SK-N-SH treated with all-trans-retinoic acid at 6 μM for 48 hours (cell line): ENCODE measurements around the gene ELOVL6.

Source experiments
- ATAC-seq: fragments of 200-7000 bp; cut with Tn5 transposase; 3 replicates; pipeline ENCODE4 v1.9.1; 2020; ENCODE audit warnings: mild to moderate bottlenecking, moderate library complexity
- ARNTL ChIP-seq: fragments of 450-650 bp; formaldehyde crosslinking; IDR thresholded peaks from 2 replicates; pipeline ENCODE4 v1.5.0; 2020; ENCODE audit warnings: low read depth, mild to moderate bottlenecking, moderate library complexity, borderline replicate concordance
- BACH2 ChIP-seq: fragments of 250-450 bp; sonication (Bioruptor Pico); IDR thresholded peaks from 2 replicates; pipeline ENCODE4 v1.9.0; 2021; ENCODE audit warnings: mild to moderate bottlenecking, borderline replicate concordance
- CREB5 ChIP-seq: fragments of 250-450 bp; sonication (Bioruptor Pico); IDR thresholded peaks from 2 replicates; pipeline ENCODE4 v1.5.1; 2020; ENCODE audit warnings: low read depth, mild to moderate bottlenecking, moderate library complexity
- CSDC2 ChIP-seq: fragments of 250-450 bp; sonication (Bioruptor Pico); IDR thresholded peaks from 2 replicates; pipeline ENCODE4 v1.5.0; 2020; ENCODE audit warnings: mild to moderate bottlenecking, moderate library complexity
- ESRRG ChIP-seq: fragments of 250-450 bp; sonication (Bioruptor Pico); IDR thresholded peaks from 2 replicates; pipeline ENCODE4 v1.6.1; 2021; ENCODE audit warnings: mild to moderate bottlenecking
- GLIS3 ChIP-seq: fragments of 250-450 bp; sonication (Bioruptor Pico); IDR thresholded peaks from 2 replicates; pipeline ENCODE4 v1.5.0; 2020; ENCODE audit warnings: mild to moderate bottlenecking, moderate library complexity
- ISL1 ChIP-seq: fragments of 250-450 bp; sonication (Bioruptor Pico); IDR thresholded peaks from 2 replicates; pipeline ENCODE4 v2.1.2; 2022; ENCODE audit warnings: mild to moderate bottlenecking, moderate library complexity
- OSR1 ChIP-seq: fragments of 250-450 bp; sonication (Bioruptor Pico); IDR thresholded peaks from 2 replicates; pipeline ENCODE4 v1.8.0; 2022; ENCODE audit warnings: moderate library complexity, mild to moderate bottlenecking, inconsistent platforms
- PATZ1 ChIP-seq: fragments of 250-450 bp; sonication (Bioruptor Pico); IDR thresholded peaks from 2 replicates; pipeline ENCODE4 v1.8.0; 2020; ENCODE audit warnings: mild to moderate bottlenecking, moderate library complexity, borderline replicate concordance
- PPARA ChIP-seq: fragments of 250-450 bp; sonication (Bioruptor Pico); IDR thresholded peaks from 2 replicates; pipeline ENCODE4 v1.5.0; 2020; ENCODE audit warnings: mild to moderate bottlenecking, borderline replicate concordance
- RARB ChIP-seq: fragments of 250-450 bp; sonication (Bioruptor Pico); IDR thresholded peaks from 2 replicates; pipeline ENCODE4 v1.8.0; 2021; ENCODE audit warnings: mild to moderate bottlenecking, moderate library complexity
- TCF4 ChIP-seq: fragments of 250-450 bp; sonication (Bioruptor Pico); IDR thresholded peaks from 2 replicates; pipeline ENCODE4 v1.8.0; 2021; ENCODE audit warnings: mild to moderate bottlenecking, moderate library complexity, borderline replicate concordance
- TOX ChIP-seq: fragments of 250-450 bp; sonication (Bioruptor Pico); IDR thresholded peaks from 2 replicates; pipeline ENCODE4 v1.8.0; 2021; ENCODE audit warnings: mild to moderate bottlenecking, moderate library complexity, borderline replicate concordance
- TSHZ2 ChIP-seq: fragments of 250-450 bp; sonication (Bioruptor Pico); IDR thresholded peaks from 2 replicates; pipeline ENCODE4 v1.5.0; 2020; ENCODE audit warnings: mild to moderate bottlenecking, moderate library complexity
- ZC3H10 ChIP-seq: fragments of 250-450 bp; sonication (Bioruptor Pico); IDR thresholded peaks from 2 replicates; pipeline ENCODE4 v1.5.1; 2021; ENCODE audit warnings: mild to moderate bottlenecking, moderate library complexity
- ZFP3 ChIP-seq: fragments of 250-450 bp; sonication (Bioruptor Pico); IDR thresholded peaks from 2 replicates; pipeline ENCODE4 v1.5.0; 2020; ENCODE audit warnings: mild to moderate bottlenecking, moderate library complexity
- ZFP30 ChIP-seq: fragments of 450-650 bp; formaldehyde crosslinking; IDR thresholded peaks from 2 replicates; pipeline ENCODE4 v1.5.0; 2022; ENCODE audit warnings: mild to moderate bottlenecking, moderate library complexity
- ZNF565 ChIP-seq: fragments of 450-650 bp; formaldehyde crosslinking; conservative IDR thresholded peaks from 2 replicates; pipeline ENCODE4 v1.5.0; 2020; ENCODE audit warnings: low read depth, mild to moderate bottlenecking, moderate library complexity
- ZNF70 ChIP-seq: fragments of 450-650 bp; formaldehyde crosslinking; IDR thresholded peaks from 2 replicates; pipeline ENCODE4 v1.5.0; 2020; ENCODE audit warnings: mild to moderate bottlenecking, moderate library complexity
- ZNF8 ChIP-seq: fragments of 450-650 bp; formaldehyde crosslinking; IDR thresholded peaks from 2 replicates; pipeline ENCODE4 v1.5.0; 2020; ENCODE audit warnings: mild to moderate bottlenecking, moderate library complexity
- TF ChIP-seq, protein P1 (sequence below): fragments of 250-450 bp; sonication (Bioruptor Pico); IDR thresholded peaks from 2 replicates; pipeline ENCODE4 v1.8.0; 2021; ENCODE audit warnings: low read depth, mild to moderate bottlenecking, moderate library complexity, borderline replicate concordance

The ELOVL6 gene

DNA sequence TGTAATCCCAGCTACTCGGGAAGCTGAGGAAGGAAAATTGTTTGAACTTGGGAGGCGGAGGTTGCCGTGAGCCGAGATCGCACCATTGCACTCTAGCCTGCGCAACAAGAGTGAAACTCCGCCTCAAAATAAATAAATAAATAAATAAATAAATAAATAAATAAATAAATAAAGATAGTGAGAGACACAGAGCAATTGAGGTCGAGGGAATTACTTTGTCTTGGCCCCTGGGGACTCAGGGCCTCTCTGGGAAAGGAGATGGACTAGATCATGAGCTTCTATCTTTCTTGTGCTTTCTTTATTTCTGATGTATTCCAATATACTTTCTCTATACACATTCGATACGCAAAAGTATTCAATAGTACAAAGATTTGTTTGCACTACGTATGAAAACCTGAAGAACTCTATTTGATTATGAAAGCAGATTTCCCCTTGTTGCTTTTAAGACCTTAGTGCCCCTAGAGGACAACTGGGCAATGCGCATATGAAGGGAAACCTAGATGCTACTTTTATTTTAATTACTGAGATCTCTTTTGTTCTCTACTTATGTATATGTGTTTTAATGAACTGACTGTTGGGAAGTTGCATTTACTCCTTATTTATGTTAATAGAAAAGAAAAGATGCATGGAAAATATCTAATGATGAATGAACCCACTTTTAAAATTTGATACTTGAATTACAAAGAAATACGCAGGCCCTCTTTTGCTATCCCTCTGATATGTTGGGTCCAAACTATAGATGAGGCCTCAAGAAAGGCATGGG lies 12.8 kb upstream of the ELOVL6 start (continued):
- TF ChIP-seq CREB5 (CRISPR knock-in tag) (no peak), TSHZ2 (CRISPR knock-in tag) (no peak), TCF4 (CRISPR knock-in tag) (no peak), BACH2 (no peak), ZNF565 (CRISPR knock-in tag) (no peak)

DNA sequence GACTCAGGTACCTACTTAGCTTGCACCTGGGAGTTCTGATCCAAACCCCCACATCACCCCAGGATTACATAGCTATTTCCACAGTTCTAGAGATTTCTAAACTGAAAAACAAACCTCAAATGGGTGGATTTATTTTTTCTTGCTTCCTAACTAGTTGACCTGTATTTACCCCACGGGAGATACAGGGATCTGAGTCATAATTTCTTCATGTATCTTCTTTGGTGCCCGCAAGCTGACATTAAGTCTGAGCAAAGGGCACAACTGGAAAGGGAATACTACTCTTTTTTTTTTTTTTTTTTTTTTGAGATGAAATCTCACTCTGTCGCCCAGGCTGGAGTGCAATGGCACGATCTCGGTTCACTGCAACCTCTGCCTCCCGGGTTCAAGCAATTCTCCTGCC lies 10.0 kb upstream of the ELOVL6 start:
- ATAC-seq = no peak
- TF ChIP-seq CSDC2 (CRISPR knock-in tag) = no peak

GRCh38 chr4:110207233-110207632 lies 8.8 kb upstream of the ELOVL6 start:
- TF ChIP-seq PPARA (CRISPR knock-in tag) = no peak
- no peak for TF ChIP-seq TCF4 (CRISPR knock-in tag)
- no peak for TF ChIP-seq ZC3H10 (CRISPR knock-in tag)
- ATAC-seq = no peak

DNA sequence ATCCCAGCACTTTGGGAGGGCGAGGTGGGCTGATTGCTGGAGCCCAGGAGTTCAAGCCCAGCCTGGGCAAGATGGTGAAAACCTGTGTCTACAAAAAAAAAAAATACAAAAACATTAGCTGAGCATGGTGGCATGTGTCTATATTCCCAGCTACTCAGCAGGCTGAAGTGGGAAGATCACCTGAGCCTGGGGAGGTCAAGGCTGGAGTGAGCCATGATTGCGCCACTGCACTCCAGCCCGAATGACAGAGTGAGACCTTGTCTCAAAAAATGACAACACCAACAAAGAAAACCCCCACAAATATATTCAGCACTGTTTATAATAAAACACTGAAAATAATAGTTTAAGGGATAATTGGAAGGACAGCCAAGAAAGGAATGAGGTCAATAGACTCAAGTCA lies 3.6 kb upstream of the ELOVL6 start:
- ATAC-seq = no peak
- TF ChIP-seq ZNF70 (CRISPR knock-in tag) = no peak
- TF ChIP-seq ISL1 (CRISPR knock-in tag) = no peak
- no peak for TF ChIP-seq OSR1 (CRISPR knock-in tag)
- no peak for TF ChIP-seq ZNF8
- no peak for TF ChIP-seq ZFP3 (CRISPR knock-in tag)
- TF ChIP-seq GLIS3 (CRISPR knock-in tag) = no peak
- TF ChIP-seq TOX (CRISPR knock-in tag) = no peak
- no peak for TF ChIP-seq CREB5 (CRISPR knock-in tag)
- no peak for TF ChIP-seq TCF4 (CRISPR knock-in tag)
- TF ChIP-seq TSHZ2 (CRISPR knock-in tag) = no peak
- TF ChIP-seq ZNF565 (CRISPR knock-in tag) = no peak
- TF ChIP-seq ESRRG (CRISPR knock-in tag) = no peak
- TF ChIP-seq ARNTL (CRISPR knock-in tag) = no peak
- no peak for TF ChIP-seq BACH2
- TF ChIP-seq ZFP30 (CRISPR knock-in tag) = no peak
- TF ChIP-seq, protein P1, sequence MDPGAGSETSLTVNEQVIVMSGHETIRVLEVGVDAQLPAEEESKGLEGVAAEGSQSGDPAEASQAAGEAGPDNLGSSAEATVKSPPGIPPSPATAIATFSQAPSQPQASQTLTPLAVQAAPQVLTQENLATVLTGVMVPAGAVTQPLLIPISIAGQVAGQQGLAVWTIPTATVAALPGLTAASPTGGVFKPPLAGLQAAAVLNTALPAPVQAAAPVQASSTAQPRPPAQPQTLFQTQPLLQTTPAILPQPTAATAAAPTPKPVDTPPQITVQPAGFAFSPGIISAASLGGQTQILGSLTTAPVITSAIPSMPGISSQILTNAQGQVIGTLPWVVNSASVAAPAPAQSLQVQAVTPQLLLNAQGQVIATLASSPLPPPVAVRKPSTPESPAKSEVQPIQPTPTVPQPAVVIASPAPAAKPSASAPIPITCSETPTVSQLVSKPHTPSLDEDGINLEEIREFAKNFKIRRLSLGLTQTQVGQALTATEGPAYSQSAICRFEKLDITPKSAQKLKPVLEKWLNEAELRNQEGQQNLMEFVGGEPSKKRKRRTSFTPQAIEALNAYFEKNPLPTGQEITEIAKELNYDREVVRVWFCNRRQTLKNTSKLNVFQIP (CRISPR knock-in tag) = no peak
- no peak for TF ChIP-seq CSDC2 (CRISPR knock-in tag)
- no peak for TF ChIP-seq PATZ1 (CRISPR knock-in tag)
- no peak for TF ChIP-seq RARB (CRISPR knock-in tag)
